HG03571 (cell line): Measurements from ENCODE around the gene ACD.

ENCODE experiments used
- ATAC-seq: cut with Tn5 transposase; IDR thresholded peaks from one replicate; pipeline ENCODE4 v1.9.1; 2021; ENCODE audit not compliant: unreplicated experiment

Gene ACD

DNA sequence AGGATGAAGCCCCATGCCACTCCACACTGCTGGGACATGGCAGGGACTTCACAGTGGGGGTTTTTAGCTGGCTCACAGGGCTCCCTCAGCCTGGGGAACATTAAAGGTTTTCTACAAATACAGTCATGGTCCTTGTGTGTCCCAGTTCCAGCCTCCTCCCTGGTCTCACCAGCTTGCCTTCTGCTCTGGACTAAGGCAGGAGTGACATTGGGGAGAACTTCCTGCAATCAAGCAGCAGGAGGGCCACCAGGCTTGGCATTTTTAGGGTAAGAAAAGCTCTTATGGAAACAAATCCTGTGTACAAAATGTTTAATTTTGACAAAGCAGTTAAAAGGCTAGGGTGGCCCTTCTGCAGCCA is 2.6 kb upstream of the ACD start:
- ATAC-seq, result no peak

DNA sequence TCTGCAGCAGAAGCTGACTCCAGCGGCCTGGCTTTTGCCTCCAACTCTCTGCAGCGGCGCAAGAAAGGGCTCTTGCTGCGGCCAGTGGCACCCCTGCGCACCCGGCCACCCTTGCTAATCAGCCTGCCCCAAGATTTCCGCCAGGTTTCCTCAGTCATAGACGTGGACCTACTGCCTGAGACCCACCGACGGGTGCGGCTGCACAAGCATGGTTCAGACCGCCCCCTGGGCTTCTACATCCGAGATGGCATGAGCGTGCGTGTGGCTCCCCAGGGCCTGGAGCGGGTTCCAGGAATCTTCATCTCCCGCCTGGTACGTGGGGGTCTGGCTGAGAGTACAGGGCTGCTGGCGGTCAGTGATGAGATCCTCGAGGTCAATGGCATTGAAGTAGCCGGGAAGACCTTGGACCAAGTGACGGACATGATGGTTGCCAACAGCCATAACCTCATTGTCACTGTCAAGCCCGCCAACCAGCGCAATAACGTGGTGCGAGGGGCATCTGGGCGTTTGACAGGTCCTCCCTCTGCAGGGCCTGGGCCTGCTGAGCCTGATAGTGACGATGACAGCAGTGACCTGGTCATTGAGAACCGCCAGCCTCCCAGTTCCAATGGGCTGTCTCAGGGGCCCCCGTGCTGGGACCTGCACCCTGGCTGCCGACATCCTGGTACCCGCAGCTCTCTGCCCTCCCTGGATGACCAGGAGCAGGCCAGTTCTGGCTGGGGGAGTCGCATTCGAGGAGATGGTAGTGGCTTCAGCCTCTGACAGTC is 2.0 kb upstream of the ACD start:
- no peak for ATAC-seq

DNA sequence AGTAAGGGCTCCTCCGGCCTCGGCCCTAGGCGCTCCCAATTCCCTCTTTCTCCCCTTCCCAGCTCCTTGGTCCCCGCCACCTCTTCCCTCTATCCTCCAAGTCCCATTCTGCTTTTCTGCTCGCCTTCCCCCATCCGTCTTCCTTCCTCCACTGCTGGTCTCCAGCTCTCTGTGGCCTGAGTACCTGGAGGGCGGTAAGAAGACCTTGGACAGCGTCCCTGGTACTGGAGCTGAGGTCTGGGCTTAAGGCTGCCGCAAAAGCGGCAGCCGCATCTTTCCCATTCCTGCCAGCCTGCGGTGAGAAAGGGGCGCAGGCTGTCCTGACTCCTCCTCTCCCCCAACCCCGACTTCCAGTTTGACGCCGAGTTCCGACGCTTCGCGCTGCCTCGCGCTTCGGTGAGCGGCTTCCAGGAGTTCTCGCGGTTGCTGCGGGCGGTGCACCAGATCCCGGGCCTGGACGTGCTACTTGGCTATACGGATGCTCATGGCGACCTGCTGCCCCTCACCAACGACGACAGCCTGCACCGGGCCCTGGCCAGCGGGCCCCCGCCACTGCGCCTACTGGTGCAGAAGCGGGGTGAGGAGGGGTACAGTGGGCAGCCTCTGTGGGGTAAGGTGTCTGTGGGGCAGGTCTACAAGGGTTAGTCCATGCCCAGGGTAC is 1.2 kb upstream of the ACD start:
- no peak for ATAC-seq

DNA sequence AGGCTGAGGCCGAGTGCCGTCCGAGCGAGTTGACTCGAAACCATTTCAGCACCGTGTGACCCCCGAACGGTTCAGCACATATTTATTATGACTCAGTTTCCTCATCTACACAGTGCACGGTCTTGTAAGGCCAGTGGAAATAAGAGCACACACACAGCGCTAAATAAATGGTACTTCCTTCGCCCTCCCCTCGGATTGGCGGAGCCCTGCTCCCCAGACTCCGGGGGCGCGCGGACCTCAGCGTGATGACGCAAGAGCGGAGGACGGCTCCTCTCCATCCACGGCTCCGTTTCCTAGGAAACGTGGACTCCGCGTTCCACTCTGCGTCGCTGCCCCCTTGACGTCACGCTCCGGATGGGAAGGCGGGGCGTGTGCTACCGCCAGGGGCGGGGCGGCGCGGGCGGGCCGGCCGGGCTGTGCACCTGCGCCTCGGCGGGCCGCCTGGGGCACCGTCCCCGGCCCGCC is 536 bp upstream of the ACD start, which contains the start of gene PARD6A:
Gene PARD6A, plus strand, starts transcription at position 397 of the 465 bp plus-strand sequence. CDS start 79 bp downstream, outside the sequence.
- peak; percentile 72 for ATAC-seq

DNA sequence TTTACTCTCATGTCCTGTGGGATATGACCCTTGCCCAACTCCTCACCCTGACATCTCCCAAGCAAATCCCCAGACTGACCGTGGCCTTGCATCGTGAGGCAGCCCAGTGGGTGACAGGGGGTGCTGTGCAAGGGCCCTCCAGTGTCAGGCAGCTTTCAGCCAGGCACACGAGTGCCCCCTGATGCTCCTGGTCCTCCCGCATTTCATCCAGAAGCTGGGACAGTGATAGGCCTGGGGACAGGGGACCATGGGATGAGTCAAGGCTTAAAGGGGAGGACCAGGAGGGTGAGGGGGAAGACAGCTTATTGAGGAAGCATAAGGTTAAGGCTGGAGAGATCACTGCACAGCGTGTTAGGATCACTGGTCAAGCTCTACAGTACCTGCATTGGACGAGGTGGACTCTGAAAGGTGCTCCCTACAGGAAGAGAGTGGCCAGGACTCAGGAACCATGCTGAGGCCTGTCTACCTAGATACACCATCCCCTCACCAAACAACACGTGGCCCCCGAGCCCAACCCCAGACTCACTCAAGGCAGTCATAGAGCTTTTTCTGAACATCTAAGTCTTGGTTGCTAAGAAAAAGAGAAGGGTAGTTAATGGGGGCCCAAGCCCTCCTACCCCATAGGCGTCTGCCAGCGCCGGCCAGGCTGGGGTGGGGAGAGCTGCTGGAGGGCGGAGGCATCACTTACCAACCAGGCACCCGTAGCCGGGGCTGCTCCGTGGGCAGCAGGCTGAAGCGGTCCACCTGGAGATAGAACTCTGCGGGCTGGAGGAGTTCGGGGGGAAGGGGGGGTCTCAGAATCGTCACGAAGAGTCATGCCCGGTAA is 998 bp downstream of the ACD start:
- no peak for ATAC-seq

DNA sequence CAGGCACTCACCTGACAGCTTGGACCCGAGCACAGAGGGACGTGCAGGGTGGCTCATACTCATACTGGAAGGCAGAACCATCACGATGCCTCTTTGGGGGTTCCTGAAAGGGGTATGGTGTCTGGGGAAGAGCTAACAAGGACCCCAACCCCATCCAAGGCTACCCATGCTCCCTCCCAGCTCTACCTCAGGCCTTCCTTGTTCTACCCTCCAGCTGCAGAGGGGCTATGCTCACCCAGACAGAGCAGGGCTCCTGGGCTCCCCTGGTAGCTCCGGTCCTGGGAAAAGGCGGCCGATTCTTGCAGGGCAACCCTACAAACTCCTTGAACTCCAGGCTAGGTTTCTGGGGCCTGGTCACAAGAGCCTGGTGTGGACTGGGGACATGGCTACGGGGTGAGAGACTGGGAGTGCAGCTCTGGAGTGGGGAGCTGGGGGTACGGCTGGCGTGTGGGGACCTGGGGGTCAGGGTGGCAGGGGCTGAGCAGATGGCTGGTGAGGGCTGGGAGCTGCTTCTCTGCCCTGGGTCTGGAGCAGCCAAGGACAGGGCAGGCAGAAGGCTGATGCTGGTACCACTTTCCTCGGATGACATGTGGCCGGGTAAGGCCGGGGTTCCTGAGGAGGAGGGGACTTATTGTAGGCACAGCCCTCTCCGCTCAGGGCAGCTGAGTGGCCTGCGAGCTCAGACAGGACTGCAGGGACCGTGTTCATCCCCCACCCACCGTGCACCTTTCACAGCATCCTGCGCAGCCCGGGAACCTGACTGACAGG is 2.1 kb downstream of the ACD start:
- ATAC-seq, result no peak

DNA sequence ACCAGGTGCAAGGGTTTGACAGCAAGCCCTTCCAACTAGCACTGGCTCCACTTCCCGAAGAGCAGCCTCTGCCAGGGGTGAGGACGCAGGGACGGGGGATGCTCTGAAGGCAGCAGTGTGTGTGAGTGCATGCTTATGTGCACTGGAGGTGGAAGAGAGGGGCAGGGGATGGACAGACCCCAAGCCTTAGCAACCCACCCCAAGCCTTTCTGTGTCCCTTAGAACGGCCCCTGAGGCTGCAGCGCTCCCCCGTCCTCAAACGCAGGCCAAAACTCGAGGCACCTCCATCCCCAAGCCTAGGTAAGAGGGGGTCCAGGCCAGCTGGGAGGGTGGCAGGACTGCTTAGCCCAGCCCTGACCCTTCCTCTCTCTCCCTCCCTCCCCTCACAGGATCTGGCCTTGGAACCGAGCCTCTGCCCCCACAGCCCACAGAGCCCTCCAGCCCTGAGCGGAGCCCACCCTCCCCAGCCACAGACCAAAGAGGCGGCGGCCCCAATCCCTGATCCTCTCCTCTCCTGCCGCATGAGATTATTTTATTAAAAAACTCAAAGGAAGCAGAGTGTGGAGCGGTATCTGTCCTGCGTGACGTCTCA is 2.9 kb downstream of the ACD start:
- no peak for ATAC-seq

DNA sequence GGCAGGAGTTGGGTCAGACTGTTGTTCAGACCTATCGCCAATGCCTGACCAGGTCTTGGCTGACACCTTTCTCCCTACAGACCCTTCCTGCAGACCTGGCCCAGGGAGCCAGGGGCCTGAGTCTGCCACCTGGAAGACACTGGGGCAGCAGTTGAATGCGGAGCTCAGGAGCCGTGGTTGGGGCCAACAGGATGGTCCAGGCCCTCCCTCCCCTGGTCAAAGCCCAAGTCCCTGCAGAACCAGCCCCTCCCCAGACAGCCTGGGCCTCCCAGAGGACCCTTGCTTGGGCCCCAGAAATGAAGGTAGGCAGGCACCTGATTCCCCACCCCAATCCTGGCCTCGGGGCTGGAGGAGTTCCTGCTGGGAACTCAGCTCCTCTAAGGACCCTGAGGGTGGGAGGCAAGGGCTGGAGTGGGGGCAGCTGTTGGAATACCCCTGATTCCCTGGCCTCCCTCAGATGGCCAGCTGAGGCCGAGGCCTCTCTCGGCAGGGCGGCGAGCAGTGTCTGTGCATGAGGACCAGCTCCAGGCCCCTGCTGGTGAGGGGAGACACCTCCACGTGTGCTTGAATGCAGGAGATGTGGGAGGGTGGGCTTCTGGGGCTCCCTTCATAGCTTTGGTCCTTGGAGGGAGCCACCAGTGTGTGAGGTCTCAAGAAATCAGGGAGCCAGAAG is 3.6 kb downstream of the ACD start:
- no peak for ATAC-seq

DNA sequence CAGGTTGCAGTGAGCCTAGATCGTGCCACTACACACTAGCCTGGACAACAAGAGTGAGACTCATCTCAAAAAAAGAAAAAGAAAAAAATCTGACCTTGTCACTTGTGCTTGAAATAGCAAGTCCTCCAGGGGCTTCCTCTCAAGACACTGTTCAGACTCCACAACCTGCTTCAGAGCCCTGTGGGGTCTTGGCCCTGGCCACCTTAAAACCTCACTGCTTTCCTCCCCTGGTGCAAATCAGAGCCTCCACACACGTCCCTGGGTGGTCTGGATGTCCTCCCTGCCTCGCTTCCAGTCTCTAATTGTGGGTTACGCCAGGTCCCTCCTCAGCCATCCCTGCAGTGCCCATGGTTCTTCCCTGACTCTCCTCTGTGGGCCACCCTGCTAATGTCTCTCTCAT is 4.7 kb downstream of the ACD start:
- ATAC-seq, result no peak

DNA sequence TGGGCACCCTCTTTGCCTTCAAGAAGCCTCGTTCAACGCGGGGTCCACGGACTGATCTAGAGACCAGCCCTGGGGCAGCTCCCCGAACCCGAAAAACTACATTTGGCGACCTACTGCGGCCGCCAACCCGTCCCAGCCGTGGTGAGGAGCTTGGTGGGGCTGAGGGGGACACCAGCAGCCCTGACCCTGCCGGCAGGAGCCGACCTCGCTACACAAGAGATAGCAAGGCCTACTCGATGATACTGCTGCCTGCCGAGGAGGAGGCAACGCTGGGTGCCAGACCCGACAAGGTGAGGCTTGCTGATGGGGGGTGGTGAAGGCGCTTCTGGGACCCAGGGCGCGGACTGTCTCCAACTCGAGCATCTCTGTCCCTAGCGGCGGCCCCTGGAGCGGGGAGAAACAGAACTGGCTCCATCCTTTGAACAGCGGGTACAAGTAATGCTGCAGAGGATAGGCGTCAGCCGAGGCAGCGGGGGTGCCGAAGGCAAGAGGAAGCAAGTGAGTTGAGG is 5.6 kb downstream of the ACD start:
- ATAC-seq, result no peak

DNA sequence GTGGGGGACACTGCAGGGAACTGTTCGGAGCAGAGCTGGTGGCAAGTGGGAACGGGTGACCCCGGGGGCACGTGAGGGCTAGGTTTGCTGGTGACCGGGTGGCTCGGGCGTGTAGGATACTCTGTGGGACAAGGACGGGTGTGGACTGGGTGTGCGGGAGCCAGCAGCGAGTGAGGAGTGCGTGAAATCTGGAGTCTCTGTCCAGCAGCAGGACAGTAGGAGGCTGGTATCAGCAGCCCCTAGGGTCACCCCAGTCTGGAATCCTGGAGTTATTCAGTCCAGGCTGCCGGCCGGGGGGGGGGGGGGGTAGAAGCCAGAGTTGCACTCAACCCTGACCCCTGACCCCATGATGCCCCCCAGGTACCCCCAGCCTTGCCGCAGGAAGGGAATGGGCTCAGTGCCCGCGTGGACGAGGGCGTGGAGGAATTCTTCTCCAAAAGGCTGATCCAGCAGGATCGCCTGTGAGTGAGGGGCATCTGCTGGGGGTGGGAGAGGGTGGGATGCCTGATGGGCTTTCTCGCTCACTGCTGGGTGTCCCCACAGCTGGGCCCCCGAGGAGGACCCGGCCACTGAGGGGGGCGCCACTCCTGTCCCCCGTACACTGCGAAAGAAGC is 6.2 kb downstream of the ACD start:
- ATAC-seq, result no peak

DNA sequence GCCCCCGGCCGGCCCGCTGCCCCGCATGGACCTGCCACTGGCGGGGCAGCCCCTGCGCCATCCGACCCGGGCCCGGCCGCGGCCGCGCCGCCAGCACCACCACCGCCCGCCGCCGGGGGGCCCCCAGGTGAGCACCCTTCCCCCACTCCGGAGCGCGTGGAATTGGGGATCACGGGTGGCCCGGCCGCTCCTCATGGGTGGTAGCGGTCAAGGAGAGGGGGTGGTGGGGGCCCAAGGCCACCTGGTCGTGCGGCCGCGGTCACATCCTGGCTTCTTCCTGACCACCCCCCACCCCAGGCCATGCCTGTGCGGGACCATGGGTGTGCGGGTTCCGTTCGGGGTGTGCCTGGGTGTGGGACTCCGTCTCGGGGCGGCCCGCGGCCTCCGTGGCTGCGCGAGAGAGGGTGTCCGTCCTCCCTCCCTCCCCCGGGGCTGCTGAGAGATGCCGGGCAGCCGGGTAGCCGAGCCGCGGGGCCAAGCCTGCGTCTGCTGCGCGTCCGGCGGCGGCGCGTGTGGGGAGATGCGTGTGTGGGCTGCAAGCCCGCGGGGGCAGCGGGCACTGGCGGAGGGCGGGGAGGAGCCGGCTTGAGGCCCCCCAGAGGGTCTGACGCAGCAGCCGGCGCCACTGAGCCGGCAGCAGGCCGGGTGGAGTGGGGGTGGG is 6.8 kb downstream of the ACD start:
- ATAC-seq, result no peak

DNA sequence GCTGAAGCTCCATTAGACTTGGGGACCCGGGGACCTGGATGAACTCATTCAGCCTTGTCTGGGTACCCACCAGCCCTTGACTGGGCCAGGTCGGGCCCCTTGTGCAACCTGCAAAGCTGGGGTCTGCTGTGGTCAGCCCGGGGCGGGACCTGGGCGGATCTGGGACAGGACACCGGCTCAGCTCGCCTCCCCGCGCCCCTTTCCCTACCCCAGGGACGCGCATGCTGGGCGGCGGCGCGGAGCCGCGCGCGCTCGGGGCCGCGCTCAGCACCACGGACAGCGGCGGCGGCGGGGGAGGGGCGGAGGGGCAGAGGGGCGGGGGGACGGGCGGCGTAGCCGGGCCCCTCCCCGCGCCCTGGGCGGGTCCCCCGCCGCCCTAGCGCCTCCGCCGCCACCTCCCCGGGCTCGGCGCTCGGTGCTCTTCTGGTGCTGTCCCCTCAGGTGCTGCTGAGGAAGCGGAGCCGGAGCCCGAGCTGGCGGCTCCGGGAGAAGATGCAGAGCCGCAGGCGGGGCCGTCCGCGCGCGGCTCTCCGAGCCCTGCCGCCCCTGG is 7.4 kb downstream of the ACD start:
- ATAC-seq, result no peak

DNA sequence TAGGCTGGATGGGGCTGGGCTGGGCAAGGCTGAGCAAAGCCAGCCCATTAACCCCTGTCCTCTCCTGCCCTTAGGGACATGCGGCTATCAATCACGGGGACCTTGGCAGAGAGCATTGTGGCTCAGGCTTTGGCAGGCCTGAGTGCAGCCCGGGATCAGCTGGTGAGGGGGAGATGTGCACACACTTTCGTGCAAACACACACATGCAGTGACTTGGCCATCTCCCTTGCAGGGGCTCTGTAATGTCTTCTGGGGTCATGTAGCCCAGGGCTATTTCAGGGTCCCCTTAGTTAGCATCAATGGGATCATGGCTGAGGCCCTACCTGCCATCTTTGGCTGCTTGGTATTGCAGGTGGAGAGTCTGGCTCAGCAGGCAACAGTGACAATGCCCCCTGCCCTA is 8.2 kb downstream of the ACD start:
- ATAC-seq, result no peak

DNA sequence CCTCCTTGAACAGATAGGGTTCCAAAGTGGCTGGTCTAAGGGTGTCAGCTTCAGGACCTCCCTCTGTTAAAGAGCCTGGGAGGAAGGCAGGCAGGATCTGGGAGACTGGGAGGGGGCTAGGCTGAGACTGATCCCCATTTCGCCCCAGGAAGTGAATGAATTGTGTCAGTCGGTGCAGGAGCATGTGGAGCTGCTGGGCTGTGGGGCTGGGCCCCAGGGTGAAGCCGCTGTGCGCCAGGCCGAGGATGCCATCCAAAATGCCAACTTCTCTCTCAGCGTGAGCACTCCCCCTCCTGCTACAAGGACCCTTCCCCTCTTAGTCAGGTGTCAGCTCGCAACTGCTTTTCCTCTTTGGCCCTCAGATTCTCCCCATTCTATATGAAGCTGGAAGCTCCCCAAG is 9.0 kb downstream of the ACD start:
- ATAC-seq, result no peak

DNA sequence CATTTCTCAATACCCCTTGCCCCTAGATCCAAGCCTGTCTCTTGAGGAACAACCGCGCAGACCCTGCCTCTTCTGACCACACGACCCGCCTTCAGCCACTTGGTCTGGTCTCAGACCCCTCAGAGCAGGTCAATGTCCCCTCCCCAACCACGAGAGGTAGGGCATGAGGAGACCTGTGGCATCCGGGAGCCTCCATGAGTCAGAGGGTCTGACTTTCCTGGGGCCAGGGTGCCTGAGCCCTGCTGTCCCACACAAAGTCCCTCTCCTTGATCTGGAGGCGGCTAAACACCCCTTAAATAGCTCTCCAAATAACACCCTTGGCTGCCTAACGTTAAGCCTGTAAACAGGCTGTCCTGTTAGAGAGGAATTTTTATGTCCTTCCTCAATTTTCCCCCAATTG is 10.0 kb downstream of the ACD start:
- no peak for ATAC-seq

DNA sequence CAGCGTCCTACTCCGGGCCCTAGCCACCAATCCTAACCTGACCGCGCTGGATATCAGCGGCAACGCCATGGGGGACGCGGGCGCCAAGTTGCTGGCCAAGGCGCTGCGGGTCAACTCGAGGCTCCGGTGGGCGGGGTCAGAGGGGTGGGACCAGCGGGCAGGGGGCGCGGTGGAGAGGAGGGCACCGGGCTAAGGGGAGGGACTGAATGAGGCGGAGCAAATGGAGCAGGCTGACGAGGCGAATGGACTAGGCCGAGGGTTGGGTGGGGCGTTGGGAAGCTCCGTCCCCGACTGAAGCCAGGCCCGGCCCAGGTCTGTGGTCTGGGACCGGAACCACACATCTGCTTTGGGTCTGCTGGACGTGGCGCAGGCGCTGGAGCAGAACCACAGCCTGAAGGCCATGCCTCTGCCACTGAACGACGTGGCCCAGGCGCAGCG is 10.5 kb downstream of the ACD start:
- ATAC-seq, result no peak

DNA sequence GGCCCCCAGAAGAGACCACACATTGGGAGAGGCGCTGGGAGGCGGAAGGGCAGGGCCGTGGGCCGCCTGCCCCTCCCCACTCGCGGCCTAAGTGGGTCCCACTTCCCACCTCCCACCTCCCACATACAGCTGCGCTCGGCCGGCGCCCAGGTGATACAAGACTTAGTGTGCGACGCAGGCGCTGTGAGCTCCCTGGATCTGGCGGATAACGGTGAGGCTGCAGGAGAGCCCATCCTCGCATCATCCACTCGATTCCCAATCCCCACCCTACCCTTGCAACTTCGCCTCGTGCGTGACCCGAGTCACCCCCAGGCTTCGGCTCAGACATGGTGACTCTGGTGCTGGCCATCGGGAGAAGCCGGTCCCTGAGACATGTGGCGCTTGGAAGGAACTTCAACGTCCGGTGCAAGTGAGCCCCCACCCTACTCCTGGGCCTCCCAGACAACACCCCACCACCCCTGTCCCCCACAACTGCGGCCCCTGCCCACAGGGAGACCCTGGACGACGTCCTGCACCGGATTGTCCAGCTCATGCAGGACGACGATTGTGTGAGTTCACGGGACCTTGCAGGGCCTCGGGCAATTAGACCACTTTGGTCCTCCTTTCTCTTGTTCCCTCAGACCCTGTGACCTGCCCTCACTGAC is 11.2 kb downstream of the ACD start:
- ATAC-seq, result no peak
